ENCODE results near the gene REEP2. TPM values are rescaled to one million over a fixed set of nuclear protein-coding genes. Genes with fewer than 3 reads are reported as not detected.

Gene REEP2
- total RNA-seq, 1 experiment from 2014 or later = 2.7 TPM

DNA sequence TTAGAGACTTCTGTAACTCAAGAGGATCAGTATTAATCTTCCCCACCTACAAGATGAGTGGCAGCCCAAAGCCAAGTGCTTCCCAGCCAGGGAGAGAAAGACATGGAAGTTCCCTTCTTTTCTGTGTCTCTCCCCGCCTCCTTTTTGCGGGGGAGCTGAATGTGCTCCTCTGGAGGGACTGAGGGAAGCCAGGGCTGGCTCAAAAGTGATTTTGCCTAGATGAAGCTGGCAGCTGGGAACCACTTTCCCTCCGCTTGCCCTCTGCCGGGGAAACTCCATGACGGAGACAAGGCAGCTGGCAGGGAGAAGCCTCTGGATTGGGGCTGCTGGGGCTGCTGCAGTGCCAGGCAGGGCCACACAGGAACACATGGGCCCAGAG is 50.8 kb downstream of the REEP2 start:
- Mint-ChIP-seq H3K4me3 (ENCODE audit: low read depth, unreplicated experiment) (no peak overlapping the region), H3K36me3 (ENCODE audit: insufficient read depth, unreplicated experiment) (peaks cover 16% of the 10 kb centered on the region), H3K27ac (ENCODE audit: unreplicated experiment) (no peak overlapping the region), H3K4me1 (ENCODE audit: low read depth, unreplicated experiment) (peaks cover 14% of the 10 kb centered on the region), H3K9me3 (ENCODE audit: low read depth, unreplicated experiment) (no peaks in the 10 kb centered on the region), H3K27me3 (ENCODE audit: unreplicated experiment) (peaks cover 39% of the 10 kb centered on the region)
- CTCF ChIA-PET = interaction anchor here (1.1 kb wide), 1 partner anchor 14 kb away, joined by 3 read pairs; no protein-coding TSS in a partner anchor
- intact Hi-C loops (cut with micrococcal nuclease; ENCODE audit: unreplicated experiment) = no loop called here
- BruUV-seq (replicated peaks) = no TSS peak
- TF ChIP-seq, protein P1, sequence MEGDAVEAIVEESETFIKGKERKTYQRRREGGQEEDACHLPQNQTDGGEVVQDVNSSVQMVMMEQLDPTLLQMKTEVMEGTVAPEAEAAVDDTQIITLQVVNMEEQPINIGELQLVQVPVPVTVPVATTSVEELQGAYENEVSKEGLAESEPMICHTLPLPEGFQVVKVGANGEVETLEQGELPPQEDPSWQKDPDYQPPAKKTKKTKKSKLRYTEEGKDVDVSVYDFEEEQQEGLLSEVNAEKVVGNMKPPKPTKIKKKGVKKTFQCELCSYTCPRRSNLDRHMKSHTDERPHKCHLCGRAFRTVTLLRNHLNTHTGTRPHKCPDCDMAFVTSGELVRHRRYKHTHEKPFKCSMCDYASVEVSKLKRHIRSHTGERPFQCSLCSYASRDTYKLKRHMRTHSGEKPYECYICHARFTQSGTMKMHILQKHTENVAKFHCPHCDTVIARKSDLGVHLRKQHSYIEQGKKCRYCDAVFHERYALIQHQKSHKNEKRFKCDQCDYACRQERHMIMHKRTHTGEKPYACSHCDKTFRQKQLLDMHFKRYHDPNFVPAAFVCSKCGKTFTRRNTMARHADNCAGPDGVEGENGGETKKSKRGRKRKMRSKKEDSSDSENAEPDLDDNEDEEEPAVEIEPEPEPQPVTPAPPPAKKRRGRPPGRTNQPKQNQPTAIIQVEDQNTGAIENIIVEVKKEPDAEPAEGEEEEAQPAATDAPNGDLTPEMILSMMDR (IDR thresholded peaks at IDR 0.05; ENCODE audit: unreplicated experiment) = no peak
- no peak for DNase-seq

DNA sequence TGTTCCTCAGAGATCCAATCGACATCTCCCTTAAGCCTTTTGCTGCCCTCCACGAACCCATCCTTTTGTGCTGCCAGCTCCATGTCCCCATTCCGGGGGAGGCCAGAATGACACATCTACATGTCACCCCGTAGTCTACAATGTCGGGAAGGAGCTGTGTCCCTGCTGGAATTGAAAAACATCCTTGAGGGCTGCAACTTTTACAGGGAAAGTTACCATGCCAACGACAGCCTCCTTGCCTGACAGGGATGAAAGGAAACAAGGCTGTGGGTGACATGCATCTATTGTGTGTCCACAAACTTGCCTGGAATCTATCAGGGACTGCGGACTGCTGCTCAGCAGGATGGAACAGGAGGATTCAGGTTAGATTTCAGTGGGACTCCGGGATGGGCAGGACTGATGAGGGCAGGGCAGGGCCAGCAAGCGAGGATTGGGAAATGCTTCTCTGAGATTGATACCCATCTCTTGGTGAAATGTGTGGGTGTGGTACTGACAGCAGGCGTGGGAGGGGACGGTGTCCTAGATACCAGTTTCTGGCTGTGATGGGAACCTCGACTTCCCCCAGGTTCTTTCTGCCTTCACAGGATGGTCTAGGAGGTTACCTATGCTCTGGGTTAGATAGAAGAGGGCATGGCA is 51.9 kb downstream of the REEP2 start:
- no peak overlapping the region for H3K27ac Mint-ChIP-seq (ENCODE audit: unreplicated experiment)
- H3K27me3 Mint-ChIP-seq (ENCODE audit: unreplicated experiment) = peaks cover 39% of the 10 kb centered on the region
- no peaks in the 10 kb centered on the region for H3K9me3 Mint-ChIP-seq (ENCODE audit: low read depth, unreplicated experiment)
- BruUV-seq (replicated peaks) = no TSS peak
- DNase-seq = no peak
- H3K4me1 Mint-ChIP-seq (ENCODE audit: low read depth, unreplicated experiment) = peaks cover 14% of the 10 kb centered on the region
- peaks cover 16% of the 10 kb centered on the region for H3K36me3 Mint-ChIP-seq (ENCODE audit: insufficient read depth, unreplicated experiment)
- peak overlapping the region; percentile 80 for H3K4me3 Mint-ChIP-seq (ENCODE audit: low read depth, unreplicated experiment)
- CTCF ChIA-PET = interaction anchor here (1.1 kb wide), 1 partner anchor 13 kb away, joined by 3 read pairs; no protein-coding TSS in a partner anchor
- intact Hi-C loops (cut with micrococcal nuclease; ENCODE audit: unreplicated experiment) = no loop called here
- TF ChIP-seq, protein P1 (IDR thresholded peaks at IDR 0.05; ENCODE audit: unreplicated experiment) = no peak

DNA sequence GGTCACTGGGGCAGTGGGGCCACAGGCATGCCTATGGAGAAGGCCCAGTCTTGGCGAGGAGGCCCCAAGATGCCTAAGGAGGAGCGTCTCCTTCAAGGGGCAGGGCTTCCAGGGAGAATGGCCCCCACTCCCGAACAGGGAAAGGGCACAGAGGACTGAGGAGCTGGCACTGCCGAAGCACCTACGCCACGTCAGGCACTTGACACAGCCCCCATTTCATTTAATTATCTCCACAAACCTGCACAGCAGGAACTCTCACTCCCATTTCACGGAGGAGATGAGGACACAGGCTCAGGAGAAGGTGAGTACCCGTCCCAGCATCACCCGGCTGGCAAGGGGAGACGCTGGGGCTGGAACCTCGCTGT is 52.4 kb downstream of the REEP2 start:
- TF ChIP-seq, protein P1 (IDR thresholded peaks at IDR 0.05; ENCODE audit: unreplicated experiment) = no peak
- H3K9me3 Mint-ChIP-seq (ENCODE audit: low read depth, unreplicated experiment) = no peaks in the 10 kb centered on the region
- peaks cover 39% of the 10 kb centered on the region for H3K27me3 Mint-ChIP-seq (ENCODE audit: unreplicated experiment)
- intact Hi-C loops (cut with micrococcal nuclease; ENCODE audit: unreplicated experiment) = no loop called here
- CTCF ChIA-PET = no interaction called here
- peak overlapping the region; percentile 80 for H3K4me3 Mint-ChIP-seq (ENCODE audit: low read depth, unreplicated experiment)
- H3K4me1 Mint-ChIP-seq (ENCODE audit: low read depth, unreplicated experiment) = peaks cover 14% of the 10 kb centered on the region
- no peak for DNase-seq
- BruUV-seq (replicated peaks) = no TSS peak
- H3K27ac Mint-ChIP-seq (ENCODE audit: unreplicated experiment) = no peak overlapping the region
- peaks cover 16% of the 10 kb centered on the region for H3K36me3 Mint-ChIP-seq (ENCODE audit: insufficient read depth, unreplicated experiment)

DNA sequence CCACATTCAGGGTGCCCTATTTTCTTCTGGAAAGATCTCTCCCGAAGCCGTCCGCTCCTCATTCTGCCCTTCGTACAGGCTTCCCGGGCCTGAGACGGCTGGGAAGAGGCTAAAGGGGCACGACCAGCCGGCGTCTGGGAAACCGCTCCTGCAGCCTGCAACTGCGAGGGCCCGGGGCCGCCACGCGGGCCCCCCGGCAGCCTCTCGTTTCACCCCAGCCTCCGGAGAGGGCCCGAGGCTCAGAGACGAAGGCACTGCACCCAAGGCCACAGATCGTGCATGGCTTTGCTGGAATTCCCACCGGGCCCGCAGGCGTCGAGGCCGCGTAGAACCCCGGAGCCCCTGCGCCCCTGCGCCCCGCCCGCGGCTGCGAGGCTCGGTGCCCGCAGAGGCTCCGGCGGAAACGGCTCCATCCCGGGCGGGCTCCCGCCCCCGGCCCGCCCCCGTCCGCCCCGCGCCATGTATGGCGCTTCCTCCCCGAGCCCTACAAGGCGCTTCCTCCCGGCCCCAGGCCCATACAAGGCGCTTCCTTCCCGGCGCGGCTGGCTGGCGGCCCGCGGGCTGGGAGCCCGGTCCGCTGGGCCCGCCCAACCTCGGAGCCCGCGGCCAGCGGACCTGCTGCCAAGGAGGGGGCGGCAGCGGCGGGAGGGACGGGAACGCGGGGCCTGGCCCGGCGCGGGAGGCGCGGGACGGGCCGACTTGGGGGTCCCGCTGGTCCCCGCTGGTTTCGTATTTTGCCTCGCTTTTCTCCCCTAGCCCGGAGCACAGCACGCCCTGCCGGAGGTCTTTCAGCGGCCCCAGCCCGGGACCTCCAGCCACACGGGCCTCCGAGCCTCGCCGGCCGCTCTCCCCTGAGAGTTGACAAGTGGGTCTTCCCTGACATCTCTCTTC is 53.1 kb downstream of the REEP2 start:
- Mint-ChIP-seq H3K4me1 (ENCODE audit: low read depth, unreplicated experiment) (peaks cover 14% of the 10 kb centered on the region), H3K36me3 (ENCODE audit: insufficient read depth, unreplicated experiment) (peaks cover 16% of the 10 kb centered on the region), H3K27me3 (ENCODE audit: unreplicated experiment) (peaks cover 39% of the 10 kb centered on the region), H3K9me3 (ENCODE audit: low read depth, unreplicated experiment) (no peaks in the 10 kb centered on the region), H3K4me3 (ENCODE audit: low read depth, unreplicated experiment) (peak overlapping the region; percentile 80), H3K27ac (ENCODE audit: unreplicated experiment) (peak overlapping the region; percentile 79)
- intact Hi-C loops (cut with micrococcal nuclease; ENCODE audit: unreplicated experiment) = no loop called here
- BruUV-seq (replicated peaks) = TSS peak; percentile 79
- DNase-seq = peak; percentile 90
- CTCF ChIA-PET = no interaction called here
- TF ChIP-seq, protein P1 (IDR thresholded peaks at IDR 0.05; ENCODE audit: unreplicated experiment) = no peak

Measured in Calu3 (cell line).